Transverse colon (tissue), 3 donors: ENCODE data around the gene BMP6.

Source experiments
- POLR2A ChIP-seq: fragments of 450-650 bp; IDR thresholded peaks from one replicate; pipeline ENCODE4 v1.6.1; 2016; ENCODE audit warnings: antibody characterized with exemption, mild to moderate bottlenecking, moderate library complexity
- TF ChIP-seq, protein P1 (sequence below), 5 experiments: fragments of 200-600 bp in 3 of 5; fragments of 450-650 bp in 2 of 5; sonication (generic) in 3 of 5; IDR thresholded peaks; 1 replicate in 2 of 5; 2 replicates in 3 of 5; pipeline ENCODE4 v1.5.1; 2016 to 2017; ENCODE audit warnings: antibody characterized with exemption in 5 of 5, inconsistent platforms in 3 of 5, mild to moderate bottlenecking in 2 of 5, moderate library complexity in 1 of 5

- TF ChIP-seq, protein P1, sequence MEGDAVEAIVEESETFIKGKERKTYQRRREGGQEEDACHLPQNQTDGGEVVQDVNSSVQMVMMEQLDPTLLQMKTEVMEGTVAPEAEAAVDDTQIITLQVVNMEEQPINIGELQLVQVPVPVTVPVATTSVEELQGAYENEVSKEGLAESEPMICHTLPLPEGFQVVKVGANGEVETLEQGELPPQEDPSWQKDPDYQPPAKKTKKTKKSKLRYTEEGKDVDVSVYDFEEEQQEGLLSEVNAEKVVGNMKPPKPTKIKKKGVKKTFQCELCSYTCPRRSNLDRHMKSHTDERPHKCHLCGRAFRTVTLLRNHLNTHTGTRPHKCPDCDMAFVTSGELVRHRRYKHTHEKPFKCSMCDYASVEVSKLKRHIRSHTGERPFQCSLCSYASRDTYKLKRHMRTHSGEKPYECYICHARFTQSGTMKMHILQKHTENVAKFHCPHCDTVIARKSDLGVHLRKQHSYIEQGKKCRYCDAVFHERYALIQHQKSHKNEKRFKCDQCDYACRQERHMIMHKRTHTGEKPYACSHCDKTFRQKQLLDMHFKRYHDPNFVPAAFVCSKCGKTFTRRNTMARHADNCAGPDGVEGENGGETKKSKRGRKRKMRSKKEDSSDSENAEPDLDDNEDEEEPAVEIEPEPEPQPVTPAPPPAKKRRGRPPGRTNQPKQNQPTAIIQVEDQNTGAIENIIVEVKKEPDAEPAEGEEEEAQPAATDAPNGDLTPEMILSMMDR (IDR thresholded peaks at IDR 0.05), result no peak
- TF ChIP-seq POLR2A, result no peak
Observed at GRCh38 chr6:7813704-7814103, 87.8 kb downstream of the BMP6 start.
